GM10248 (cell line): ENCODE data around the gene KRTAP10-5.
"Not testable (repeated sequence)": the region's sequence is repeated elsewhere in the genome, so short reads cannot be mapped to it uniquely, and the experiment has no call there.

Experiments used
- CTCF ChIA-PET: fragments of 300-600 bp; sonication (Branson Sonifier 250); formaldehyde crosslinking; extraction: SDS; loops from one replicate; lab custom pipeline; 2021; ENCODE audit warnings: antibody characterized with exemption; lab: Yijun Ruan, JAX
- POLR2A ChIA-PET: fragments of 350-650 bp; sonication (Branson Sonifier 250); formaldehyde crosslinking; extraction: SDS; loops from one replicate; lab custom pipeline; 2020; ENCODE audit warnings: antibody characterized with exemption; lab: Yijun Ruan, JAX
- DNase-seq: peaks from one replicate; pipeline ENCODE4 v3.0.0; 2012; ENCODE audit errors: extremely low spot score
- TF ChIP-seq, protein P1 (sequence below): IDR thresholded peaks from 2 replicates; pipeline ENCODE4 v1.5.1; 2012; ENCODE audit warnings: mild to moderate bottlenecking, low read depth; ENCODE audit errors: extremely low read depth, missing control alignments, control extremely low read depth

KRTAP10-5 gene

DNA sequence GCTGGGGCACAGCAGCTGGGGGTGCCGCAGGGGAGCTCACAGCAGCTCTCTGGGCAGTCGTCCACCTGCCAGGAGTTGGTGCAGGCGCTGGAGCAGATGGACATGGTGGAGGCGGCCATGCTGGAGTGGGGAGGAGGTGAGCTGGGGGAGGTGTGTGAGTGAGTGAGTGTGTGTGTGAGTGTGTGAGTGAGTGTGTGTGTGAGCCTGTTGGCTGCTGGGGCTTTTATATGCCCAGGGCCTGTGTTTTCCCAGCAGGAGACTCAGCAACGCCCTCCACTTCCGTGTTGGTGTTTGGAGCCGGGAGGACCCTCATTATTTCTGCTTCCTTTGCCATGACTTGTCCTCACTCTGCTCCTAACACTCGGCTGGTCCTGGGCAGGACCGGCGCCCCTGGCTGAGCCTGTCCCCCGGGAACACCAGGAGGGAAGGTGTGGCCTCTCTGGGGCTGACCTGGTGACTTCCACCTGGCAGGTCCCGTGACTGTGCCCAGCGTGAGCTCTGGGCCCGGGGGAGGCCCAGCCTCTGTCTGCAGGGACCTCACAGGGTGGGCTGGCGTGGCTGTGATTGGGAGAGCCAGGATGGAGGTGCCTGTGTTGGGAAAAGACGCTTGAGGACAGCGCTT lies 29.0 kb downstream of the KRTAP10-5 start, which contains the start of gene KRTAP10-2:
KRTAP10-2 (minus strand) TSS at position 166 of the 622 bp plus-strand sequence; CDS start at position 119, 47 bp downstream.
- DNase-seq: no peak
- TF ChIP-seq, protein P1, sequence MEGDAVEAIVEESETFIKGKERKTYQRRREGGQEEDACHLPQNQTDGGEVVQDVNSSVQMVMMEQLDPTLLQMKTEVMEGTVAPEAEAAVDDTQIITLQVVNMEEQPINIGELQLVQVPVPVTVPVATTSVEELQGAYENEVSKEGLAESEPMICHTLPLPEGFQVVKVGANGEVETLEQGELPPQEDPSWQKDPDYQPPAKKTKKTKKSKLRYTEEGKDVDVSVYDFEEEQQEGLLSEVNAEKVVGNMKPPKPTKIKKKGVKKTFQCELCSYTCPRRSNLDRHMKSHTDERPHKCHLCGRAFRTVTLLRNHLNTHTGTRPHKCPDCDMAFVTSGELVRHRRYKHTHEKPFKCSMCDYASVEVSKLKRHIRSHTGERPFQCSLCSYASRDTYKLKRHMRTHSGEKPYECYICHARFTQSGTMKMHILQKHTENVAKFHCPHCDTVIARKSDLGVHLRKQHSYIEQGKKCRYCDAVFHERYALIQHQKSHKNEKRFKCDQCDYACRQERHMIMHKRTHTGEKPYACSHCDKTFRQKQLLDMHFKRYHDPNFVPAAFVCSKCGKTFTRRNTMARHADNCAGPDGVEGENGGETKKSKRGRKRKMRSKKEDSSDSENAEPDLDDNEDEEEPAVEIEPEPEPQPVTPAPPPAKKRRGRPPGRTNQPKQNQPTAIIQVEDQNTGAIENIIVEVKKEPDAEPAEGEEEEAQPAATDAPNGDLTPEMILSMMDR: no peak
- CTCF ChIA-PET: no interaction called here
- POLR2A ChIA-PET: no interaction called here

DNA sequence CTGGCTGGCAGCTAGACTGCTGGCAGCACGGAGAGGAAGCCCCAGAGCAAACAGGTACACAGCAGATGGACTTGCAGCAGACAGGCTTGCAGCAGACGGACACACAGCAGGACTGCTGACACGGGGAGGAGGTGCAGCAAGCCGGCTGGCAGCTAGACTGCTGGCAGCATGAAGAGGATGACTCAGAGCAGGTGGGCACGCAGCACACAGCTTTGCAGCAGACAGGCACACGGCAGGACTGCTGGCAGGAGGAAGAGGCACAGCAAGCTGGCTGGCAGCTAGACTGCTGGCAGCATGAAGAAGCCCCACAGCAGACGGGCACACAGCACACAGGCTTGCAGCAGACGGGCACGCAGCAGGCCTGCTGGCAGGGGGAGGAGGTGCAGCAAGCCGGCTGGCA lies 29.6 kb downstream of the KRTAP10-5 start:
- DNase-seq: no peak
- CTCF ChIA-PET: no interaction called here
- POLR2A ChIA-PET: no interaction called here
- TF ChIP-seq, protein P1: no peak

DNA sequence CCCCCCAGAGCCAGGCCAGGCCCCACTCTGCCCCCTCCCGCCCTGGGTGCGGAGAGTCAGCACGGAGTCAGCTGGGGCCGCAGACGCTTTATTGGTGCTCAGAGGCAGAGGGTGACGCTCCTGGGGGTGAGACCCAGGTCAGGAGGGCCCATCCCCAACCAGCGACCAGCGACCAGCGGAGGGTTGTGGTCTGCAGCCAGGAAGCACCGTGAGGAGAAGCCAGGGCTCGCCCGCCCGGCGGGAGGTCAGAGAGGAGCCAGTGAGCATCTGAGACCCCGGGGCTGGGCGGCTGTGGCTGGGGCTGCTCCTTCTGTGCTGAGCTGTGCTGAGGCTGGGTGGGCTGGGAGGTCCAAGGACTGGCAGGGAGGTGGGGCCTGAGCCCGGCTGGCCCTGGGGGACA lies 30.1 kb downstream of the KRTAP10-5 start:
- POLR2A ChIA-PET, DNase-seq: not testable (repeated sequence)
- CTCF ChIA-PET: interaction anchor here (1.2 to 1.5 kb wide), 2 partner anchors 10 to 12 kb away, joined by 3 to 4 read pairs; partner anchors contain the start of gene KRTAP10-1

DNA sequence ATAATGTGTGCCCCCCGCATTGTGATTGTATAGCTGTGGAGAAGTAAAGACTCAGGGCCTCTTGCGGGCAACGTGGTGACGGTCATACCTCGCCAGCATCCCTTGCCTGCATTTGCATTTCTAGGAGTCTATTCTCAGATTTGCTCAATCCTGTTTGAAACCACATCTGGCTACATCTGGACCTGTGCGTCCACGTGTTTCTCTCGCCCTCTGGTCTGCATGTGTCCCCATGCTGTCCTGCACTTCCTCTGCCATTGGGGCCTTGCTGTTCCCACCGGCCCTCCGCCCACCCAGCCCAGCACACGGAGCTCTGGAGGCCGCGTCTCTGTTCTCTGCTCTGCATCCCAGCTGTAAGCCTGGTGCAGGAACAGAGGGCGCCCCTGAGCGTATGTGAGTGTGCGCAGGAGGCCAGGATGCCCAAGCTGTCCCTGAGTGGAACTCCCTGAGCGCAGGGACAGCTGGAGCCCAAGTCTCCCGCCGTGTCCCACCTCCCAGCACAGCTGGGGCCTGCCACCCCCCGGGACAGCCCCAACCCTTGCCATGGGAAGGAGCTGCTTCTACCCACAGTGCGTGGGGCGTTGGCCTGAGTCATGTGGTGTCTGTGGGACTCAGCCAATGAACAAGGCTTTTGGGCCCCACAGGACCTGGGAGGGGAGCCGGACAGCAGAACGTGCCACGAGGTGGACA lies 30.7 kb downstream of the KRTAP10-5 start:
- TF ChIP-seq, protein P1: no peak
- no peak for DNase-seq
- POLR2A ChIA-PET: no interaction called here
- CTCF ChIA-PET: interaction anchor here (1.2 to 1.5 kb wide), 2 partner anchors 10 to 12 kb away, joined by 3 to 4 read pairs; partner anchors contain the start of gene KRTAP10-1

DNA sequence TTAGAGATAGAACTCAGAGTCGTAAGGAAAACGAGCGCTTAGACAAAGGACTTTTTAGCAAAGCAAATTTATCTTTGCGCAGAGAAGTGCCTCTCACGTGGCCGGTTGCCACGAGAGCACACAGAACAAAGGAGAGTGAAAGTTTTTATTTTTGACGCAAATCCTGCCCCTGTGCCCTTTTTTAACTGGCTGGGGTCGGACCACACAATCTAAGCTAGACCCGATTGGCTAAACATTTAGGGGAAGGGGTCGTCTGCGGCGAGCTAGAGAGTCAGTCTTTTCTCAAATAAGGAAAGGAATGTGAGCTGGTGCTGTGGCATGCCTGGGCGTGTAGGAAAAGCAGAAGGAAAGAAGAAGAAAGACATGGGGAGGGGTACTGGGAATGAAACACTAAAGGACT lies 31.5 kb downstream of the KRTAP10-5 start:
- ChIA-PET CTCF (interaction anchor here (1.2 to 1.5 kb wide), 2 partner anchors 9 to 13 kb away, joined by 3 to 4 read pairs; partner anchors contain the start of gene KRTAP10-1), POLR2A (no interaction called here)
- DNase-seq: no peak
- TF ChIP-seq, protein P1: no peak

DNA sequence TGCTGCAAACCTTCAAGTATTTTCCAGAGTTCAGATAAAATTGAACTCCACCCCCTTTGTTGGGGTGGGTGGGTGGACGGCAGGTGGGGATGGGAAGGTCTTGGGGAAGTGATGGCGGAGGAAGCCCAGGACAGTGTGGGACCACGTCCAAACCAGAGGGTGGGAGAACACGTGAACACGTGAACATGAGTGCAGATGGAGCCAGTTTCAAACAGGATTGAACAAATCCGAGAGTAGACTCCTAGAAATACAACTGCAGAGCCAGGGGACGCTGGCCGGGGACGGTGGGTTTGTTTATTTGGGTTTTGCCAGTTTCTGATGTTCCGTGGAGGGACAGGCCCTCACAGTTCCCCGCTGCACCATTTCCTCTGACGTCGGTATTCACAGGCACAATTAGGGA lies 32.0 kb downstream of the KRTAP10-5 start:
- TF ChIP-seq, protein P1: no peak
- no peak for DNase-seq
- ChIA-PET POLR2A (no interaction called here), CTCF (no interaction called here)
